ENCODE data around the gene GRIK4. TPM values are rescaled to one million over a fixed set of nuclear protein-coding genes. Genes with fewer than 3 reads are reported as not detected.

Gene GRIK4
- total RNA-seq, 2 experiments from 2014 or later = not detected

DNA sequence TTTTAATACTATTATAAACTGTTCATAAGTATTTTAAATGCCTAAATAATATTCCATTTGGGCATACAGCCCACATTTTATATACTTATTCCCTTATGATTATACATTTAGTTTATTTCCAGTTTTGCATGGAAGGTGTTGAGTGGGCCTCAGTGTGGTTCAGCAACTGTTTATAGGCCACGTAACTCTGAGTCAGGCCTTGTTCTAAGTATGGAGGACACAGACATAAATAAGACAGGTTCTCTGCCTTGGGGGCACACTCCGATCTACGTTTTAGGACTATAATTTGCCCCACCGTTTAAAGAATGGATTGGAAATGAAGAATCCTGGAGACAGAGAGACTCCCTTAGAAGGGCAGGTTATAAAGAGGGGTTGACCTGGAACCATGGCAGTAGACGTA is 300.2 kb downstream of the GRIK4 start:
- H3K9me3 Mint-ChIP-seq = no peaks in the 10 kb centered on the region
- POLR2A ChIA-PET = no interaction called here
- H3K4me3 Mint-ChIP-seq = no peak overlapping the region
- no peak for DNase-seq
- no peaks in the 10 kb centered on the region for H3K36me3 Mint-ChIP-seq
- CTCF ChIA-PET = no interaction called here
- no peaks in the 10 kb centered on the region for H3K4me1 Mint-ChIP-seq (ENCODE audit: low read depth)
- peaks cover 5% of the 10 kb centered on the region for H3K27me3 Mint-ChIP-seq
- no peak overlapping the region for H3K27ac Mint-ChIP-seq
- intact Hi-C loops (cut with micrococcal nuclease) = no loop called here

DNA sequence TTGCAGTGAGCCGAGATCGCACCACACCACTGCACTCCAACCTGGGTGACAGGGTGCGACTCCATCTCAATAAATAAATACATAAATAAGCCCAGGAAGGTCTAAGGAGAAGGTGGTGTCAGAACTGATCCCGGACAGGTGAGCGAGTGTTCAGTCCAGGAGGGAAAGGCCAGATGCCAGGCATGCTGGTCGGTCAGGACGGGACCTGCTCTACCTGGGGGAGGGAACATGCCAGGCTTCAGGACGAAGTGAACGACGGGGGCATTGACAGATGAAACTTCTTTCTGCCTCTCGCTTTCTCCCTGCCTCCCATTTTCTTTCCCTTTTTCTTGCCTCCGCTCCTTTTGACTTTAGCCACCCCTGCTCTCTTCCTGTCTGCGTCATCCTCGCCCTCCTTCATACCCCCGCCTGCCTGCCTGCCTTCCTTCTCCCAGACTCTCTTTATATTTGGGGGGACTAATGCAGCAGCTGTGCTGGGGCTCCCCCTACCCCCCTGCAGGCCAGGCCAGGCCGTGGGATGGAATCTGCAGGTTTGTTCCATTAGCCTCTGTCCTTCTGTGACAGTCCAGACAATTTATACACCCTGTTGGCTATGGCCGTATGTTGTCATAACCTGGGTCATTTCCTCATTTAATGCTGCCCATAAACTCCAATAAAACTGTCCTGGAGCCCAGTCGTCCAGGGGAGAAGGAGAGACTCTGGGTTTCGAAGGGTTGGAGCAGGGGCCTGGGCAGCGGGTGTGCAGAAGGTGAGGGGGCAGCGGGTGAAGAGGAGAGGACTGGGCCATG is 303.2 kb downstream of the GRIK4 start:
- Mint-ChIP-seq H3K4me3 (no peak overlapping the region), H3K27ac (no peak overlapping the region), H3K27me3 (peaks cover 14% of the 10 kb centered on the region), H3K36me3 (no peaks in the 10 kb centered on the region), H3K9me3 (no peaks in the 10 kb centered on the region), H3K4me1 (ENCODE audit: low read depth) (no peaks in the 10 kb centered on the region)
- intact Hi-C loops (cut with micrococcal nuclease) = no loop called here
- POLR2A ChIA-PET = no interaction called here
- no peak for DNase-seq
- CTCF ChIA-PET = no interaction called here

DNA sequence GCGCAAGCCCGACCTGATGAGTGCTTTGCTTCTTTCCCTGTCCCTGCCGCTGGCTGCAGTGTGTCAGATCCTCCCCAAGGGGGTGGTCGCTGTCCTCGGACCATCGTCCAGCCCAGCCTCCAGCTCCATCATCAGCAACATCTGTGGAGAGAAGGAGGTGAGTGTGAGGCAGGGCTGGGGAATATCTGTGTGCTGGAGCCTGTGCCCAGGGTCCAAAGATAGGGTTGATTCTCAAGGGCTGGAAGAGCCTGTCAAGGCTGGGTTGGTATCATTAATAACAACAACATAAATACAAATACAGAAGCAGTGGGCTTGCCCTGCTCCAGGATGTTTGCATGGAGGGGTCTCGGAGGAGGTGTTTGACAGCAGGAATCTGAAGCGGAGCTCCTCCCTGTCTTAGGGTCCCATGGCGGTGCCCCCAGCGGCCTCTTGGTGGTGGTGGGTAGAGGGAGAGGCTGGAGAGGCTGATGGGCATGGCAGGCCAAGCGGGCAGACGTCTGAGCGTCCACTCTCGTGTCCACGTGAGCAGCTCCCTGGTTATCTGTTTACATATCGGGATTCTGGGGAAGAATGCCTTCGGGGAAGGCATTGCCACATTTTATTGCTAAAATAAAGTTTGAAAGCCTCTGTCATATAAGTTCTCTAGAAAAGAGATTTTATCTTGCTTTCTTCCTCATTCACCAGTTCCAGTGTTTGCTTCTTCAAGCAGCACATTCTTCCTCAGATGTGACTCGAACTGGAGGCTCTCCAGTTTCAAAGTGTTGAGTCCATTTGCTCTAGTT is 304.0 kb downstream of the GRIK4 start:
- no peak for DNase-seq
- CTCF ChIA-PET = interaction anchor here (0.7 kb wide), 1 partner anchor 17 kb away, joined by 3 read pairs; no protein-coding TSS in a partner anchor
- intact Hi-C loops (cut with micrococcal nuclease) = no loop called here
- peaks cover 16% of the 10 kb centered on the region for H3K27me3 Mint-ChIP-seq
- H3K9me3 Mint-ChIP-seq = no peaks in the 10 kb centered on the region
- H3K36me3 Mint-ChIP-seq = no peaks in the 10 kb centered on the region
- H3K4me3 Mint-ChIP-seq = no peak overlapping the region
- H3K4me1 Mint-ChIP-seq (ENCODE audit: low read depth) = no peaks in the 10 kb centered on the region
- POLR2A ChIA-PET = no interaction called here
- H3K27ac Mint-ChIP-seq = no peak overlapping the region

DNA sequence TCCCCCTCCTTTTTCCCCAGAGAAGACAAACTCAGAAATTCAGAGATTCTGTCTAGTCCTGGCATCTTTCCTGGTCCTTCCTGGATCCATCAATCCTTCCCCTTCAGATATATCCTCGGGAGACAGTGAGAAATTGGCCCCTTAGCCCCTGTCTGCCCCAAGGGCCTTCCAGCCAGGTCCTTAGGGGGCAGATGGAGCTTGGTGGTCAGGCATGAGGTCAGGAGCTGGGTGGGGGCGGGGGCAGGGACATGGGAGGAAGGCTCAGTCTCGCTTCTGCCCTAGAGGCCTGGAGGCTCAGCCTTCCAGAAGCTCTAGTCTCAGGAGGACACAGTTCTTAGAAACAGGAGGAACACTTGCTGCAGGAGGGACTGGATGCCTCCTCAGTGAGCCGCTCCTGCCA is 304.6 kb downstream of the GRIK4 start:
- H3K27ac Mint-ChIP-seq = no peak overlapping the region
- H3K4me3 Mint-ChIP-seq = no peak overlapping the region
- no peak for DNase-seq
- peaks cover 19% of the 10 kb centered on the region for H3K27me3 Mint-ChIP-seq
- no peaks in the 10 kb centered on the region for H3K36me3 Mint-ChIP-seq
- no peaks in the 10 kb centered on the region for H3K4me1 Mint-ChIP-seq (ENCODE audit: low read depth)
- ChIA-PET POLR2A (no interaction called here), CTCF (interaction anchor here (0.7 kb wide), 1 partner anchor 16 kb away, joined by 3 read pairs; no protein-coding TSS in a partner anchor)
- H3K9me3 Mint-ChIP-seq = no peaks in the 10 kb centered on the region
- intact Hi-C loops (cut with micrococcal nuclease) = no loop called here

DNA sequence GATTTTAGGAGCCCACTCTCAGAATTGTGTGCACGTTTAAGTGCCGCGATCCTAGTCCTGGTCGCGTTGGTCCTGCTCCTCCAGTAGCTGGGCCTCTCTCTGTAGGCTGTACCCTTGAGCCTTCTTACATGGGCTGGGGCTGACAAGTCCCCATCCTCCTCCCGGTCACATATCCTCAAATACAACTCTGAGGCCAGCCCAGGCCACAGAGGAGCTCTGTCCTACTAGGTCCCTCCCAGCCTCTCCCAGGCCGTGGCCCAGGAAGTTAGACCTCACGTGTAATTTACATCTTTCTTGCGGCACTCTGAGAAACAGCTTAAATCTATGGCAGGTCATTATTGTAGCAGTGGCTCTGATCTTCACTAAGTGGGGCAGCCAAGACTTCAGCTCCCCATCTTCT is 305.2 kb downstream of the GRIK4 start:
- Mint-ChIP-seq H3K36me3 (no peaks in the 10 kb centered on the region), H3K27me3 (peaks cover 21% of the 10 kb centered on the region), H3K9me3 (no peaks in the 10 kb centered on the region), H3K4me3 (no peak overlapping the region), H3K4me1 (ENCODE audit: low read depth) (no peaks in the 10 kb centered on the region), H3K27ac (no peak overlapping the region)
- DNase-seq = no peak
- intact Hi-C loops (cut with micrococcal nuclease) = no loop called here
- POLR2A ChIA-PET = no interaction called here
- CTCF ChIA-PET = no interaction called here

DNA sequence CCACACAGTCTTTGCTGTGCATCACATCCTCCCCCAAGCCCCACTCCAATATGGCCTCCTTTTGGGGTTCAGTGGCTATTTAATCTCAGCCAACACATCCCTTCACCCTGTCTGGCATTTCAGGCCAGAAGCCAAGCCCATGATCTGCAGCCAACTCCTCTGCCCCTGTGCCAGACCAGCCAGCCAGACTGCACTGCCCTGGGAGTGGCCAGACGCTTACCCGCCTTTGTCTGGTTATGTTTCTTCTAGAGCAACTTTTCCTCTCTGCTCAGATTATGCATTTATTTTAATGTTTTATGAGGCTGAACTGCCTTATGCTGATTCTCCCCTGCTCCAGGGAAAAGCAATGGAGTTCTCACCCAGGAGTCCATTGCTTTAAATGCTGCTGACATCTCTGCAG is 305.6 kb downstream of the GRIK4 start:
- Mint-ChIP-seq H3K9me3 (no peaks in the 10 kb centered on the region), H3K27ac (no peak overlapping the region), H3K4me1 (ENCODE audit: low read depth) (no peaks in the 10 kb centered on the region), H3K4me3 (no peak overlapping the region), H3K36me3 (no peaks in the 10 kb centered on the region), H3K27me3 (peaks cover 21% of the 10 kb centered on the region)
- intact Hi-C loops (cut with micrococcal nuclease) = no loop called here
- DNase-seq = no peak
- ChIA-PET POLR2A (no interaction called here), CTCF (no interaction called here)

DNA sequence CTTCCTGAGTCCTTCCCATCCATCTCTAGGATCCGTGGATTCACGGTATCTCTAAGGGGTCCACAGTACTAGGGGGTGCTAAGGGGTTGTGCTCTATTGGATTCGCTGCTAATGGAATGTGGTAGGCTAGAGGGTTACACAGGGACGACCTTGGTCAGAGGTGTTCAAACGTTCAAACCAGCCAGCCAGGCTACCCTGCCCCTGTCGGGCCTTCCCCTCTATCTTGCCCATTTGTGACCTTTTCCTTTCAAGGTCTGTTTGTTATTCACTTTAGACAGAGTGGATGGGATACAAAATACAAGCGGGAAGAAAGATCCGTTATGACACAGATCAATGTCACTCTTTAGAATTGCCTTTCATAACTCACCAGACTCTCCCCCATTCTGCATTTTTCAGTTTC is 306.5 kb downstream of the GRIK4 start:
- Mint-ChIP-seq H3K9me3 (no peaks in the 10 kb centered on the region), H3K27ac (no peak overlapping the region), H3K27me3 (peaks cover 21% of the 10 kb centered on the region), H3K4me3 (no peak overlapping the region), H3K4me1 (ENCODE audit: low read depth) (no peaks in the 10 kb centered on the region), H3K36me3 (no peaks in the 10 kb centered on the region)
- CTCF ChIA-PET = no interaction called here
- DNase-seq = no peak
- POLR2A ChIA-PET = no interaction called here
- intact Hi-C loops (cut with micrococcal nuclease) = no loop called here

DNA sequence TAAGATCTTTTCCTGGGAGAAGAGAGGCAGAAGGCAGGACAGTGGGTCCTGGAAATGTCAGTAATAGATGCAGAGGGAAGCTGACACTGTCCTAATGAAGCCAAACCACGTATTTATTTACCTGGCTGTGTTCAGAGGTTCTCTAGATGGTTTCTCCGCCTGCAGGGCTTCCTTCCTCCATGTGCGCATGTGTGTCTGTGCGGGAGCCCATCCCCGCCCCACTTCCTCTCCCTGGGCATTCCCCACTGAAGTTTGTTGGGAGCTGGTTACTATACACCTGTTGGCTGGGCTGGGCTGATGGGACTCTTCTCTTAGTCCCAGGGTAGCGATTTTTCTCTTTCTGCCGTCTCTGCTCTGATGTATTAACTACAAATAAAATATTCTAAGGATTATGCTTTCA is 307.5 kb downstream of the GRIK4 start:
- Mint-ChIP-seq H3K27me3 (peaks cover 21% of the 10 kb centered on the region), H3K4me1 (ENCODE audit: low read depth) (no peaks in the 10 kb centered on the region), H3K4me3 (no peak overlapping the region), H3K27ac (no peak overlapping the region), H3K9me3 (no peaks in the 10 kb centered on the region), H3K36me3 (no peaks in the 10 kb centered on the region)
- no peak for DNase-seq
- CTCF ChIA-PET = no interaction called here
- intact Hi-C loops (cut with micrococcal nuclease) = no loop called here
- POLR2A ChIA-PET = no interaction called here

DNA sequence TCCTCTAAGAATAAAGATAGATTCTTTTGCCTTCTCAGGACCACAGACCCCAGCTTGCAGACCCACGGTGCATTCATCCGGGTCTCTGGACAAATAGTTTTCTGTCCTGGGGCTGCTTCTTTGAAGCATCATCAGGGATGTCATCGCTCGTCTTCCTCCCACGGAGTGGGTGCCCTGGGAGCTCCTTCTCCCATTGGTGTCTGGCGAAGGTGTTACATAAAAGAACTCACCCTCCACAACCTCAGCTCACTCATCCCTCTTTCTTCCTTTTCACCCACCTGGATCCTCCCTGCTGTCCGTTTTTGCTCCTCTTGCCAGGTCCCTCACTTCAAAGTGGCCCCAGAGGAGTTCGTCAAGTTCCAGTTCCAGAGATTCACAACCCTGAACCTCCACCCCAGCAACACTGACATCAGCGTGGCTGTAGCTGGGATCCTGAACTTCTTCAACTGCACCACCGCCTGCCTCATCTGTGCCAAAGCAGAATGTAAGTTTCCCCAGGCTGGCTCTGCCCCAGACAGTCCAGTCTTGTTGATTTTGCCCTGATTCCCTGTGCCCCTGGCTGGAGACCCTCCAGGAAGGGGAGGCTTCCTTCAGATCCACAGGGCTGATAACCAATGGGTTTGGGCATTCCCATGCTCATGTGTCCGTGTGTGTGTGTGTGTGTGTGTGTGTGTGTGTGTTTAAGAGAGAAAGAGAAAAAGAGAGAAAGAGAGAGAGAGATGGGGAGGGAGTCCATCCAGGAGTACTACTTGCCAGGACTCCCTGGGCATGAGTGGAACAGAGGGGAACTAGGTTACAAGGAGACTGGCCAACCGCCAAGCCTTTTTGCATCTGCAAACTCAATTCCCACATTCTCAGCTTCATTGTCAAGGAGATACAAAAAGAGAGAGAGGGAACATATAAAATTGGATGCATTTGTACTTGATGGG is 308.2 kb downstream of the GRIK4 start:
- H3K4me1 Mint-ChIP-seq (ENCODE audit: low read depth) = no peaks in the 10 kb centered on the region
- ChIA-PET CTCF (no interaction called here), POLR2A (no interaction called here)
- no peak overlapping the region for H3K27ac Mint-ChIP-seq
- H3K27me3 Mint-ChIP-seq = peaks cover 21% of the 10 kb centered on the region
- H3K36me3 Mint-ChIP-seq = no peaks in the 10 kb centered on the region
- no peaks in the 10 kb centered on the region for H3K9me3 Mint-ChIP-seq
- H3K4me3 Mint-ChIP-seq = no peak overlapping the region
- DNase-seq = no peak
- intact Hi-C loops (cut with micrococcal nuclease) = no loop called here

DNA sequence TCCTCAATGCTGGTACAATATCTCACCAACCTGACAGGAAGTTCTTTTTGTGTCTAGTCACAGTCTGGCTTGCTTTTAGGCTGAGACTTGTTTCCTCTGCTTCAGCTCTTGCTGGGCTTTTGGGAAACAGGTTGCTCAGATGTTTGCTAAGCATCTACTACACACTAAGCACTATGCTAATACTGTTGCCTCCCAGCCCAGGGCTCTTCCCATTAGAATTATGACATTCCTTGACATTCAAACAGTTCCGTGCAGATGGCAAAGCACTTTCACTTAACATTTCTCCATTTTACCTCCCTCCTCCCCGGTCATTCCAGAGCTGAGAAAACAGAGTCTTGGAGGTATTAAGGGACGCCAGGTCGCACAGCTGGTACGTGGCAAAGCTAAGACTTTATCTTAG is 311.6 kb downstream of the GRIK4 start:
- Mint-ChIP-seq H3K4me3 (no peak overlapping the region), H3K9me3 (no peaks in the 10 kb centered on the region), H3K4me1 (ENCODE audit: low read depth) (no peaks in the 10 kb centered on the region), H3K27ac (no peak overlapping the region), H3K36me3 (no peaks in the 10 kb centered on the region), H3K27me3 (peaks cover 22% of the 10 kb centered on the region)
- intact Hi-C loops (cut with micrococcal nuclease) = no loop called here
- CTCF ChIA-PET = interaction anchor here (1.4 kb wide), 1 partner anchor 21 kb away, joined by 7 read pairs; no protein-coding TSS in a partner anchor
- DNase-seq = no peak
- POLR2A ChIA-PET = no interaction called here

DNA sequence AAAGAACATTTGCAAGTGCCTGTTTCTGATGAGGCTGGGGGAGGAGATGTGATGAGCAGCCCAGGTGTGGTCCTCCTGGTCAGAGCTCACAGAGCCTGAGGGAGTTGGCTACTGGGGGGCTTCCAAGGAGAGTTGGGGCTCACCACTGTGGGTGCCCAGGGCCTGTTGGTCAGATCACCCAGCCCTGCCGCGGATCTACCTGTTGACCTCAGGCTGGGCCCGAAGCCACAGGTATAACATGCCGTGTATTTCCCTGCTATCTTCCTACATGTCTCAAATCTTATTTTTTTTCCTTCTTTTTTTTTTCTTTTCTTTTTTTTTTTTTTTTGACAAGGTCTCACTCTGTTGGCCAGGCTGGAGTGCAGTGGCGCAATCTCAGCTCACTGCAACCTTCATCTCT is 312.7 kb downstream of the GRIK4 start:
- Mint-ChIP-seq H3K27me3 (peaks cover 20% of the 10 kb centered on the region), H3K36me3 (no peaks in the 10 kb centered on the region)

DNA sequence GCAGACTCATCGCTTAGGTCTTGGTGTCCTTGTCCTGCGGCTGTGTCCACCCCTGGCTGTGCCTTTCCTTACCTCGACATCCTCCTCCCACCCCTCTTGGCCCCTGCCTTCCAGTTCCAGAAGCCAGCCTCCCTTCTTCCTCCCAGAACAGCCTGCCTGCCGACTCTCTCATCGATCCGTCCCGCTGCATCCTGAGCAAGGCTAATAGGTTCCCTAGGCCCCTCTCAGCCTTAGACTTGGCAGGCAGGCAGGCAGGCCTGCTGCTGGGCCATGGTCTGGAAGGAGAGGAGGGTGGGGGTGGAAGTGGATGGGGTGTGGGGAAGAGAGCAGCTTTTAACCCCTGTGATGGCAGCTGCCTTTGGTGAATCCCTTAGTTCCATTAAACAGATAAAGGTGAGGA is 315.6 kb downstream of the GRIK4 start:
- Mint-ChIP-seq H3K27me3 (peaks cover 11% of the 10 kb centered on the region), H3K4me1 (ENCODE audit: low read depth) (no peaks in the 10 kb centered on the region)
- CTCF ChIA-PET = no interaction called here

More for the DNA sequence above, 312.7 kb downstream of the GRIK4 start:
- intact Hi-C loops (cut with micrococcal nuclease) = no loop called here
- no peaks in the 10 kb centered on the region for H3K4me1 Mint-ChIP-seq (ENCODE audit: low read depth)
- no peak for DNase-seq
- no peak overlapping the region for H3K27ac Mint-ChIP-seq
- H3K9me3 Mint-ChIP-seq = no peaks in the 10 kb centered on the region
- ChIA-PET CTCF (interaction anchor here (1.4 kb wide), 1 partner anchor 22 kb away, joined by 7 read pairs; no protein-coding TSS in a partner anchor), POLR2A (no interaction called here)
- no peak overlapping the region for H3K4me3 Mint-ChIP-seq

More for the DNA sequence above, 315.6 kb downstream of the GRIK4 start:
- no peaks in the 10 kb centered on the region for H3K9me3 Mint-ChIP-seq
- no peaks in the 10 kb centered on the region for H3K36me3 Mint-ChIP-seq
- H3K4me3 Mint-ChIP-seq = no peak overlapping the region
- no peak for DNase-seq
- POLR2A ChIA-PET = no interaction called here
- H3K27ac Mint-ChIP-seq = no peak overlapping the region
- intact Hi-C loops (cut with micrococcal nuclease) = no loop called here

All from activated CD4-positive, alpha-beta memory T cell treated with anti-CD3 and anti-CD28 coated beads for 36 hours (primary cell).